ENCODE data around the gene ESRRG. TPM values are rescaled to one million over a fixed set of nuclear protein-coding genes. Genes with fewer than 3 reads are reported as not detected.
"Not testable (repeated sequence)": the region's sequence is repeated elsewhere in the genome, so short reads cannot be mapped to it uniquely, and the experiment has no call there.

ESRRG gene
- total RNA-seq, 2 experiments from 2014 or later: not detected

DNA sequence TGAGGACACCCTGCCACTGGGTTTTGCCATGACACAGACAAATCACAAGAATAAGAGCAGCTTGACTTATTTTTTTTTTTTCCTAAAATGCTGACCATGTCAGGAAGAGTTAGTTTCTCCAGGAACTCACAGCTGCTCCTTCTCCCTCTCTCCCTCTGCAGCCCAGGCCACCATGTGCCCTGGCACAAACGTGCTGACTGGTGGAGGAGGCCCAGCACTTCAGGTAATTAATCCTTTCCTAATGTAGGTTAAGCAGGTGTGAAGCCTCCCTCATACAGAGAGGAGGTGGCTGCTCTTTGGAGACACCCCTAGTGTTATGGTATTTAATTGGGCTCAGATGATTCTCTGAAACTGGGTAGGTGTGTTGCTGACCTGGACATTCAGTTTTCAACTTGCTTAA is 170.2 kb downstream of the ESRRG start:
- Mint-ChIP-seq H3K4me3 (no peak overlapping the region), H3K27me3 (no peaks in the 10 kb centered on the region), H3K4me1 (no peaks in the 10 kb centered on the region), H3K9me3 (ENCODE audit: low read depth) (peaks cover 2% of the 10 kb centered on the region), H3K27ac (no peak overlapping the region), H3K36me3 (ENCODE audit: low read depth) (no peaks in the 10 kb centered on the region)
- ChIA-PET POLR2A (no interaction called here), CTCF (interaction anchor here (0.7 kb wide), 1 partner anchor 45 kb away, joined by 3 read pairs; no protein-coding TSS in a partner anchor)
- DNase-seq: no peak
- no peak for ATAC-seq
- intact Hi-C loops (cut with DNase I, micrococcal nuclease): loop anchor here in 1 of 2 experiments (1.0 kb wide), 1 partner anchor 16 kb away; no protein-coding TSS in a partner anchor

GRCh38 chr1:216549796-216550195 is 173.4 kb downstream of the ESRRG start:
- intact Hi-C loops (cut with DNase I, micrococcal nuclease): no loop called here
- Mint-ChIP-seq H3K27ac (no peak overlapping the region), H3K27me3 (no peaks in the 10 kb centered on the region), H3K4me3 (no peak overlapping the region), H3K9me3 (ENCODE audit: low read depth) (no peaks in the 10 kb centered on the region), H3K4me1 (no peaks in the 10 kb centered on the region), H3K36me3 (ENCODE audit: low read depth) (no peaks in the 10 kb centered on the region)
- CTCF ChIA-PET: no interaction called here
- ATAC-seq (no peak), DNase-seq (no peak)
- POLR2A ChIA-PET: no interaction called here

GRCh38 chr1:216542741-216543140 is 180.5 kb downstream of the ESRRG start:
- no peak overlapping the region for H3K4me3 Mint-ChIP-seq
- H3K27me3 Mint-ChIP-seq: no peaks in the 10 kb centered on the region
- DNase-seq: no peak
- no peak for ATAC-seq
- H3K36me3 Mint-ChIP-seq (ENCODE audit: low read depth): no peaks in the 10 kb centered on the region
- no peak overlapping the region for H3K27ac Mint-ChIP-seq
- ChIA-PET CTCF (no interaction called here), POLR2A (no interaction called here)
- no peaks in the 10 kb centered on the region for H3K4me1 Mint-ChIP-seq
- H3K9me3 Mint-ChIP-seq (ENCODE audit: low read depth): no peaks in the 10 kb centered on the region
- intact Hi-C loops (cut with DNase I, micrococcal nuclease): no loop called here

- H3K4me3 Mint-ChIP-seq: no peak overlapping the region
- no peaks in the 10 kb centered on the region for H3K27me3 Mint-ChIP-seq
- no peaks in the 10 kb centered on the region for H3K36me3 Mint-ChIP-seq (ENCODE audit: low read depth)
- ChIA-PET CTCF (no interaction called here), POLR2A (no interaction called here)
- H3K4me1 Mint-ChIP-seq: no peaks in the 10 kb centered on the region
- no peaks in the 10 kb centered on the region for H3K9me3 Mint-ChIP-seq (ENCODE audit: low read depth)
- intact Hi-C loops (cut with DNase I, micrococcal nuclease): no loop called here
- H3K27ac Mint-ChIP-seq: no peak overlapping the region
- no peak for DNase-seq
- ATAC-seq: no peak
These were observed 181.0 kb downstream of the ESRRG start for GRCh38 chr1:216542263-216542662.

DNA sequence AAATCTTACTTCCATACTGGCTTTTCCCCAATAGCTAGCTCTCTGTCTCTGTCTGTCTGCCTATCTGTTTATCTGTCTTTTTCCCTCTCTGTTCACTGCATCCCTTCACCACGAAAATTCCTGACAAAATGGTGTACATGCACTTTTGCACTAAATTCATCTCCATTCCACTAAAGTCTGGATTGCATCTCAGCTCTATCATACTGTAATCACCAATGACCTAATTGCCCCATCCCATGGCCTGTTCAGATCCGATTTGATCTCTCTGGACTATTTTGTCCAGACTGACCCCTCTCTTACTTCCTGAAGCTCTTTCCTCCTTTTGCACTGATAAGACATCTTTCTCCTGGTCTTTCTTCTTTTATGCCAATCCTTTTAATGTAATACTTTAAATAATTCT is 187.5 kb downstream of the ESRRG start:
- no peak for DNase-seq
- H3K27me3 Mint-ChIP-seq: no peaks in the 10 kb centered on the region
- H3K9me3 Mint-ChIP-seq (ENCODE audit: low read depth): peaks cover 6% of the 10 kb centered on the region
- POLR2A ChIA-PET: no interaction called here
- H3K27ac Mint-ChIP-seq: no peak overlapping the region
- ATAC-seq: no peak
- intact Hi-C loops (cut with DNase I, micrococcal nuclease): no loop called here
- no peaks in the 10 kb centered on the region for H3K4me1 Mint-ChIP-seq
- H3K36me3 Mint-ChIP-seq (ENCODE audit: low read depth): no peaks in the 10 kb centered on the region
- CTCF ChIA-PET: no interaction called here
- no peak overlapping the region for H3K4me3 Mint-ChIP-seq

DNA sequence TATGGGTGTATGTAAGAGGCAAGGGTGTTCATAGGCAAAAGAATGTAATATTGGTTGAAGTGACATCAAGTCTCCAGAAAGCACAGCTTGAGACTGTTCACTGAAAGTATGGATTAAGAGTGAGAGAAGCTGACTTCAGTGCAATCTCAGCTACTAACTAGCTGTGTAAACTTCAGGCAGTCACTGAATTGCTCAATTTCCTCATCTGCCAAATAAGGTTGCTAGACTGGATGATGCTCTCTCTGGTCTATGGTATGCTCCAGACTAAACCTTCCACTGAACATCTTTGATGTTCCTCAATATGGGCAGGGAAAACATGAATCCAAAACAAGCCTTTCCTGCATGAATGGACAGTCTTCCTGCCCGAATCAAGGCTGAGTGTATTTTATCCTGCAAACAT is 188.2 kb downstream of the ESRRG start:
- no peaks in the 10 kb centered on the region for H3K4me1 Mint-ChIP-seq
- no peak overlapping the region for H3K27ac Mint-ChIP-seq
- H3K27me3 Mint-ChIP-seq: no peaks in the 10 kb centered on the region
- H3K4me3 Mint-ChIP-seq: no peak overlapping the region
- no peaks in the 10 kb centered on the region for H3K36me3 Mint-ChIP-seq (ENCODE audit: low read depth)
- peaks cover 6% of the 10 kb centered on the region for H3K9me3 Mint-ChIP-seq (ENCODE audit: low read depth)
- no peak for ATAC-seq
- ChIA-PET POLR2A (no interaction called here), CTCF (no interaction called here)
- DNase-seq: no peak
- intact Hi-C loops (cut with DNase I, micrococcal nuclease): no loop called here

DNA sequence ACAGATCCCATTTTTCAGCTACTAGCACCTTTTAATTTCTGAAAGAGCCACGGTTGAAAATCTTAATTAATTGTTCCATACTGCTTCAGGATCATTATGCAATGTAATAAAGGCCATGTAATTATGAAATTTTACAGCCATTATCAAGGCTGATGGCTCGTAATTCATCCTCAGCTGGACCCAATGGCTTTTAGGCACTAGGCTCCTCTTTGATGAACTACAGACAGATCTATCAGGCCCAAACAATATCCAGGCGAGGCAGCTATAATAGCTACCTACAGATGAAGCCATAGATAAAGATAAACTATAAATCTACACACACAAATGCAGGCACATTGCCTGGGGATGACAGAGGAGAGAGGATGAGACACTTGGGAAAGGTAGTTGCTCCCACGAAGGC is 189.5 kb downstream of the ESRRG start:
- no peak overlapping the region for H3K27ac Mint-ChIP-seq
- CTCF ChIA-PET: no interaction called here
- intact Hi-C loops (cut with DNase I, micrococcal nuclease): no loop called here
- no peak overlapping the region for H3K4me3 Mint-ChIP-seq
- DNase-seq (no peak), ATAC-seq (no peak)
- H3K36me3 Mint-ChIP-seq (ENCODE audit: low read depth): no peaks in the 10 kb centered on the region
- H3K4me1 Mint-ChIP-seq: no peaks in the 10 kb centered on the region
- no peaks in the 10 kb centered on the region for H3K27me3 Mint-ChIP-seq
- POLR2A ChIA-PET: no interaction called here
- H3K9me3 Mint-ChIP-seq (ENCODE audit: low read depth): peaks cover 6% of the 10 kb centered on the region

GRCh38 chr1:216532251-216532798 is 190.9 kb downstream of the ESRRG start:
- no peaks in the 10 kb centered on the region for H3K4me1 Mint-ChIP-seq
- POLR2A ChIA-PET: no interaction called here
- ATAC-seq (no peak), DNase-seq (no peak)
- no peak overlapping the region for H3K4me3 Mint-ChIP-seq
- H3K36me3 Mint-ChIP-seq (ENCODE audit: low read depth): no peaks in the 10 kb centered on the region
- CTCF ChIA-PET: no interaction called here
- no peak overlapping the region for H3K27ac Mint-ChIP-seq
- H3K9me3 Mint-ChIP-seq (ENCODE audit: low read depth): peaks cover 9% of the 10 kb centered on the region
- intact Hi-C loops (cut with DNase I, micrococcal nuclease): no loop called here
- H3K27me3 Mint-ChIP-seq: no peaks in the 10 kb centered on the region

DNA sequence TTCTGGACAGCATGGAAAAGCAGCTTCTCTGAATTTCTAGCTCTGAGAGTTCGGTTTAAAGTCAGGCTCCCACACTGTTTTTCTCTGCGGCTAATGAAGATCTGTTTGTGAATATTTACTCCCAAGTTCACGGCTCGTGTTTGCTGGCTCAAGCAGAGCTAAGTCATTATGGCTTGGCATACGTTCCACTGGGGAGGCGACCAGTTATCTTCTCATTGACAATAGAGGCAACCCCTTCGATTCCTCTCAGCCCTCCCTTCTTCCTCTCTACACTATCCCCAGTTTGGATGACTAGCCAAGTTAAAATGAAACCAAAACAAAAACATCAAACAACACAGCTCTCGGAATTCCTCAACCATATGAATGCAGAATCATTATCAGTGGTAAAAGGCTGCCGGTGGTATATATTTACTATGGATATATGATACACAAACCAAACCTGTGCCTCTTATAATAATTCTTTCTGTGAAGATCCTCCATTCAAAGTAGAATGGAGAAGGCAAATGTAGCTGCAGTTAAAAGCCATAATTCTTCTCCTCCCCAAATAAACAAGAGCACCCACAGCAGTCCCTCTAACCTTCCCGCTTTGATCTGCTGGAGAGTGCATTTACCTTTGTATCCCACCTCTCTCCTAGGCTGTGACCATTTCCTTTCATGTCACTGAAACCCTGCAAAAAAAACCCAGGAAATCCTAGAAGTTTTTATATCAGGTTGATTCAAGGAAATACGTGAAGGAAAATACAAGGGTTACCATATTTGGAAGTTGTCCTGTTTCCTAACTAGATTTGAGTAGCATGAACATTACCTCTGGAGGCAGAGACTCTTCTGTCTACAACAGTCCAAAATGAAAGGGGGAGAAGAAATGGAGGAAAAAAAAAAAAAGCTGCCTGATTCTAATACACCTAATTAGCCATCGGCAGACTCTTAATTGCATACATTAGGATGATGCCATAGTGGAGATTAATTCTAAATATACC is 191.7 kb downstream of the ESRRG start:
- Mint-ChIP-seq H3K27me3 (no peaks in the 10 kb centered on the region), H3K4me1 (no peaks in the 10 kb centered on the region), H3K9me3 (ENCODE audit: low read depth) (peaks cover 12% of the 10 kb centered on the region), H3K36me3 (ENCODE audit: low read depth) (no peaks in the 10 kb centered on the region), H3K4me3 (no peak overlapping the region), H3K27ac (no peak overlapping the region)
- POLR2A ChIA-PET: no interaction called here
- intact Hi-C loops (cut with DNase I, micrococcal nuclease): no loop called here
- DNase-seq (no peak), ATAC-seq (no peak)
- CTCF ChIA-PET: no interaction called here

- H3K36me3 Mint-ChIP-seq (ENCODE audit: low read depth); DNase-seq; H3K4me3 Mint-ChIP-seq; H3K27ac Mint-ChIP-seq; H3K9me3 Mint-ChIP-seq (ENCODE audit: low read depth); ATAC-seq; intact Hi-C loops (cut with DNase I, micrococcal nuclease); H3K4me1 Mint-ChIP-seq; CTCF ChIA-PET; POLR2A ChIA-PET; H3K27me3 Mint-ChIP-seq: not testable (repeated sequence)
These were observed 193.4 kb downstream of the ESRRG start for GRCh38 chr1:216529851-216530250.

- ATAC-seq (no peak), DNase-seq (no peak)
- H3K9me3 Mint-ChIP-seq (ENCODE audit: low read depth): peaks cover 9% of the 10 kb centered on the region
- no peaks in the 10 kb centered on the region for H3K36me3 Mint-ChIP-seq (ENCODE audit: low read depth)
- ChIA-PET POLR2A (no interaction called here), CTCF (no interaction called here)
- no peaks in the 10 kb centered on the region for H3K4me1 Mint-ChIP-seq
- H3K27ac Mint-ChIP-seq: no peak overlapping the region
- intact Hi-C loops (cut with DNase I, micrococcal nuclease): no loop called here
- H3K27me3 Mint-ChIP-seq: no peaks in the 10 kb centered on the region
- H3K4me3 Mint-ChIP-seq: no peak overlapping the region
These were observed 194.4 kb downstream of the ESRRG start for GRCh38 chr1:216528816-216529215.

GRCh38 chr1:216523449-216524190 is 199.6 kb downstream of the ESRRG start:
- DNase-seq: no peak
- H3K27me3 Mint-ChIP-seq: no peaks in the 10 kb centered on the region
- ChIA-PET CTCF (no interaction called here), POLR2A (no interaction called here)
- no peak overlapping the region for H3K4me3 Mint-ChIP-seq
- intact Hi-C loops (cut with DNase I, micrococcal nuclease): no loop called here
- no peaks in the 10 kb centered on the region for H3K36me3 Mint-ChIP-seq (ENCODE audit: low read depth)
- no peaks in the 10 kb centered on the region for H3K4me1 Mint-ChIP-seq
- peaks cover 9% of the 10 kb centered on the region for H3K9me3 Mint-ChIP-seq (ENCODE audit: low read depth)
- H3K27ac Mint-ChIP-seq: no peak overlapping the region
- ATAC-seq: no peak

Data from activated CD4-positive, alpha-beta T cell treated with anti-CD3 and anti-CD28 coated beads for 36 hours (primary cell).